ENCODE measurements around the gene HLX. TPM values are rescaled to one million over a fixed set of nuclear protein-coding genes. Genes with fewer than 3 reads are reported as not detected.

Gene HLX
- total and polyA plus RNA-seq, 8 donors: 0.43 to 38.5 (median 3.7) TPM

DNA sequence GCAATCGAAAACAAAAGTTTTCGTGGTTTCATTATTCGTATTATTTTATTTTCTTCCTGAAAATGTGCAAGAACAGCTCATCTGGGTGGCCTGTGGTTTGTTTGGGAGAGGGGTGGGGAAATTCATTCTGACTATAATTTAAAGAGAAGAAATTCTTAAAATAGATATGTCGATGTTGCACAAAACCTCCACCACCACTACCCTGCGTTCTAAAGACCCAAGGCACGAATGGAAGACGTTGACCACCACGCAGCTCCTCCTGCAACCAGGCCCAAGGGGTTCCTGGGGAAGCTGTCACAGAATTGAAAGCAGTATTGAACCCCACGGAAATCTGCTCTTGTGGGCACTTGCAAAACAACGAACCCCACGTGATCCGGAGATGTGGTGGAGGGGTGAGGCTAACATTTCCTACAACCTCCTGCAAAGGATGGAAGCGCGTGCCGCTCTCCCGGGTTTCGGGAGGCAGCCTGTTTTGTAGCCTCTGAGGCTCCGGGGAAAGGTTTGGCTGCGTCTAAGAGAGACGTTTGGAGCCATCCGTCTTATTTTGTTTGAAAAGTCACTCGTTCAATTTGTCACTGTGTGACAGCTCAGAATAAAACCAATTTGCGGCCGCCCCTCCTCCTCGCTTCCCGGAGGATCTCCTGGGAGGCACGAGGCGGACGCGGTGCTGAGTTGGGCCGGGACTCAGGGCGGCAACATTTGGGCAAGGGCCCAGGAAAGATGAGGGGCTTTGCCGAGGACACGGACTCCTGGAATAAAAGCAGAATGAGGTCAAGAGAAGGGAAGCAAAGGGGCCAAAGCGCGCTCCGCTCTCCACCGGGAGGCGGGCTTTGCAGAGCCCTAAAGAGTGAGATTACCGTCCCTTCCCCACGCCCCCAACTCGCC, 810 bp upstream of the HLX start:
- H3K4me1 ChIP-seq: peaks cover 13 to 61% (median 51%) of the 10 kb centered on the region in 4 donors
- peak overlapping the region; percentile 28 to 95 (median 92) for H3K27ac ChIP-seq
- intact Hi-C loops (cut with DNase I; ENCODE audit: low total_unique reads): loop anchor here (10.0 kb wide), 1 partner anchor 326 kb away; no protein-coding TSS in a partner anchor
- H3K27me3 ChIP-seq: peaks cover 4 to 79% (median 41%) of the 10 kb centered on the region in 3 donors
- no peak for TF ChIP-seq POLR2AphosphoS5 (IDR thresholded peaks at IDR 0.05)
- TF ChIP-seq, protein P1, sequence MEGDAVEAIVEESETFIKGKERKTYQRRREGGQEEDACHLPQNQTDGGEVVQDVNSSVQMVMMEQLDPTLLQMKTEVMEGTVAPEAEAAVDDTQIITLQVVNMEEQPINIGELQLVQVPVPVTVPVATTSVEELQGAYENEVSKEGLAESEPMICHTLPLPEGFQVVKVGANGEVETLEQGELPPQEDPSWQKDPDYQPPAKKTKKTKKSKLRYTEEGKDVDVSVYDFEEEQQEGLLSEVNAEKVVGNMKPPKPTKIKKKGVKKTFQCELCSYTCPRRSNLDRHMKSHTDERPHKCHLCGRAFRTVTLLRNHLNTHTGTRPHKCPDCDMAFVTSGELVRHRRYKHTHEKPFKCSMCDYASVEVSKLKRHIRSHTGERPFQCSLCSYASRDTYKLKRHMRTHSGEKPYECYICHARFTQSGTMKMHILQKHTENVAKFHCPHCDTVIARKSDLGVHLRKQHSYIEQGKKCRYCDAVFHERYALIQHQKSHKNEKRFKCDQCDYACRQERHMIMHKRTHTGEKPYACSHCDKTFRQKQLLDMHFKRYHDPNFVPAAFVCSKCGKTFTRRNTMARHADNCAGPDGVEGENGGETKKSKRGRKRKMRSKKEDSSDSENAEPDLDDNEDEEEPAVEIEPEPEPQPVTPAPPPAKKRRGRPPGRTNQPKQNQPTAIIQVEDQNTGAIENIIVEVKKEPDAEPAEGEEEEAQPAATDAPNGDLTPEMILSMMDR (IDR thresholded peaks at IDR 0.05): no peak
- no peak for TF ChIP-seq POLR2A (IDR thresholded peaks at IDR 0.05)
- no peak for TF ChIP-seq EP300 (IDR thresholded peaks at IDR 0.05)
- peak overlapping the region; percentile 62 to 89 (median 82) for H3K4me3 ChIP-seq
- 10 to 16% (median 12%) methylated on average over 40 to 42 of the region's 42 CpGs for WGBS, 5 donors
- H3K9me3 ChIP-seq: no peaks in the 10 kb centered on the region
- peaks cover 0 to 5% (median under 1%) of the 10 kb centered on the region in 4 donors for H3K36me3 ChIP-seq
- peak in 1 of 2 donors; percentile 57 for DNase-seq

GRCh38 chr1:220879509-220880361, 492 bp downstream of the HLX start:
- intact Hi-C loops (cut with DNase I; ENCODE audit: low total_unique reads): loop anchor here (10.0 kb wide), 2 partner anchors 325 to 555 kb away; no protein-coding TSS in a partner anchor
- peak; percentile 47 to 80 for DNase-seq
- Histone ChIP-seq H3K4me3 (peak overlapping the region; percentile 62 to 89 (median 82)), H3K36me3 (peaks cover 8 to 18% (median 14%) of the 10 kb centered on the region in 4 donors), H3K27ac (peak overlapping the region; percentile 74 to 95 (median 92)), H3K9me3 (no peaks in the 10 kb centered on the region), H3K4me1 (peaks cover 13 to 65% (median 50%) of the 10 kb centered on the region in 4 donors), H3K27me3 (peaks cover 4 to 92% (median 41%) of the 10 kb centered on the region in 3 donors)
- 0 to 1% (median 1%) methylated on average over 59 to 94 of the region's 94 CpGs for WGBS, 5 donors
- no peak for TF ChIP-seq EP300 (IDR thresholded peaks at IDR 0.05)
- no peak for TF ChIP-seq POLR2AphosphoS5 (IDR thresholded peaks at IDR 0.05)
- no peak for TF ChIP-seq POLR2A (IDR thresholded peaks at IDR 0.05)
- TF ChIP-seq, protein P1 (IDR thresholded peaks at IDR 0.05): no peak

- intact Hi-C loops (cut with DNase I; ENCODE audit: low total_unique reads): loop anchor here (10.0 kb wide), 1 partner anchor 554 kb away; no protein-coding TSS in a partner anchor
- H3K4me3 ChIP-seq: peak overlapping the region; percentile 62 to 89 (median 82)
- TF ChIP-seq EP300 (IDR thresholded peaks at IDR 0.05) (no peak), POLR2A (IDR thresholded peaks at IDR 0.05) (no peak), POLR2AphosphoS5 (IDR thresholded peaks at IDR 0.05) (no peak)
- TF ChIP-seq, protein P1 (IDR thresholded peaks at IDR 0.05): no peak
- peaks cover 11 to 24% (median 20%) of the 10 kb centered on the region in 4 donors for H3K36me3 ChIP-seq
- H3K9me3 ChIP-seq: no peaks in the 10 kb centered on the region
- H3K27ac ChIP-seq: peak overlapping the region; percentile 74 to 95 (median 92)
- 16 to 36% (median 18%) methylated on average over 8 of the region's 8 CpGs for WGBS, 5 donors
- peaks cover 13 to 67% (median 50%) of the 10 kb centered on the region in 4 donors for H3K4me1 ChIP-seq
- no peak for DNase-seq
- H3K27me3 ChIP-seq: peaks cover 4 to 98% (median 41%) of the 10 kb centered on the region in 3 donors
These were observed 1.1 kb downstream of the HLX start for GRCh38 chr1:220880362-220880670.

All from stomach (tissue), 9 donors.